ENCODE results near the gene FGG. TPM values are rescaled to one million over a fixed set of nuclear protein-coding genes. Genes with fewer than 3 reads are reported as not detected.

FGG gene
- total and polyA plus RNA-seq, 10 of the 15 experiments (the other 5 are each of a cell fraction or from before 2014, with no cell fraction given) = 1.8 TPM; not detected in 9

GRCh38 chr4:154573190-154573870 lies 39.1 kb downstream of the FGG start:
- H3K79me2 ChIP-seq (ENCODE audit: control insufficient read depth, insufficient read depth, low read length) = no peaks in the 10 kb centered on the region
- ChIA-PET SMC1A (ENCODE audit: uncharacterized antibody, unreplicated experiment) (interaction anchor here (1.0 to 1.8 kb wide), 3 partner anchors 8 to 12 kb away, joined by 3 to 4 read pairs (median 3); partner anchors contain the start of gene FGB), POLR2A (interaction anchor here (0.5 kb wide), 1 partner anchor 1213 kb away, joined by 3 read pairs; no protein-coding TSS in a partner anchor), RAD21 (ENCODE audit: unreplicated experiment) (interaction anchor here (0.6 kb wide), 1 partner anchor 18 kb away, joined by 3 read pairs; no protein-coding TSS in a partner anchor), CTCF (interaction anchor here (1.4 kb wide), 1 partner anchor 46 kb away, joined by 6 read pairs; no protein-coding TSS in a partner anchor)
- in situ Hi-C loops (cut with MboI) (no loop called here), intact Hi-C loops (cut with micrococcal nuclease; ENCODE audit: unreplicated experiment) (no loop called here)
- H3K4me1 ChIP-seq (ENCODE audit: control insufficient read depth, insufficient read depth, low read length) = no peaks in the 10 kb centered on the region
- no peak overlapping the region for H3K4me2 ChIP-seq (ENCODE audit: control insufficient read depth, insufficient read depth)
- no TSS peak for BruUV-seq (replicated peaks)
- no peak overlapping the region for H3K4me3 ChIP-seq
- no peaks in the 10 kb centered on the region for H4K20me1 ChIP-seq (ENCODE audit: control insufficient read depth, insufficient read depth)
- TF ChIP-seq IKZF1 (conservative IDR thresholded peaks at IDR 0.05) = no peak
- TF ChIP-seq MAX (IDR thresholded peaks at IDR 0.05; ENCODE audit: low read depth, low read length) = no peak
- no peak for TF ChIP-seq ASH2L (IDR thresholded peaks at IDR 0.05; ENCODE audit: borderline replicate concordance, low read depth)
- no peak for TF ChIP-seq TCF12 (IDR thresholded peaks at IDR 0.05; ENCODE audit: low read depth, low read length)
- TF ChIP-seq MTA3 (IDR thresholded peaks at IDR 0.05; ENCODE audit: borderline replicate concordance, low read length) = no peak
- TF ChIP-seq KLF5 (IDR thresholded peaks at IDR 0.05; ENCODE audit: partially characterized antibody) = no peak
- no peak for TF ChIP-seq BHLHE40 (IDR thresholded peaks at IDR 0.05; ENCODE audit: borderline replicate concordance in 1 of 2, low read depth in 2 of 2, low read length in 1 of 2)
- TF ChIP-seq CUX1 (IDR thresholded peaks at IDR 0.05; ENCODE audit: insufficient replicate concordance, low read depth, low read length) = no peak
- TF ChIP-seq EZH2 (IDR thresholded peaks at IDR 0.05; ENCODE audit: borderline replicate concordance, control insufficient read depth, low read depth, low read length) = no peak
- no peak for TF ChIP-seq IKZF2 (IDR thresholded peaks at IDR 0.05)
- no peak for TF ChIP-seq NFIC (IDR thresholded peaks at IDR 0.05; ENCODE audit: low read depth, low read length)
- no peak for TF ChIP-seq POLR2A (IDR thresholded peaks at IDR 0.05; ENCODE audit: low read depth, low read length)
- no peak overlapping the region for H2AFZ ChIP-seq (ENCODE audit: control insufficient read depth, low read depth, low read length)
- no peaks in the 10 kb centered on the region for H3K27me3 ChIP-seq (replicated peaks in 1 of 2; ENCODE audit: control insufficient read depth in 2 of 2, insufficient read depth in 2 of 2, low read length in 1 of 2)
- H3K27ac ChIP-seq (ENCODE audit: control insufficient read depth, insufficient read depth) = no peak overlapping the region
- no peaks in the 10 kb centered on the region for H3K9me3 ChIP-seq (replicated peaks; ENCODE audit: control insufficient read depth, insufficient read depth, low read length)
- no peaks in the 10 kb centered on the region for H3K36me3 ChIP-seq (ENCODE audit: control insufficient read depth in 2 of 2, insufficient read depth in 2 of 2, low read length in 1 of 2)
- no peak for DNase-seq (ENCODE audit: low read depth, low spot score)
- H3K9ac ChIP-seq (ENCODE audit: control insufficient read depth, insufficient read depth, low read length) = no peak overlapping the region
- ATAC-seq = no peak
- WGBS (ENCODE audit: insufficient coverage, insufficient replicate concordance, low lambda C conversion rate, missing lambda C conversion rate) = 52% methylated on average over 5 of the region's 5 CpGs
- no peak for FAIRE-seq

Data from GM12878 (cell line).